GM12801 (cell line): ENCODE data around the gene INPP5A.

Experiments
- TF ChIP-seq, protein P1 (sequence below): IDR thresholded peaks from one replicate; pipeline ENCODE4 v1.5.1; 2011; ENCODE audit warnings: control low read depth; ENCODE audit not compliant: insufficient read length; ENCODE audit errors: extremely low read depth

INPP5A gene

GRCh38 chr10:132671228-132672154, 133.9 kb downstream of the INPP5A start:
- TF ChIP-seq, protein P1, sequence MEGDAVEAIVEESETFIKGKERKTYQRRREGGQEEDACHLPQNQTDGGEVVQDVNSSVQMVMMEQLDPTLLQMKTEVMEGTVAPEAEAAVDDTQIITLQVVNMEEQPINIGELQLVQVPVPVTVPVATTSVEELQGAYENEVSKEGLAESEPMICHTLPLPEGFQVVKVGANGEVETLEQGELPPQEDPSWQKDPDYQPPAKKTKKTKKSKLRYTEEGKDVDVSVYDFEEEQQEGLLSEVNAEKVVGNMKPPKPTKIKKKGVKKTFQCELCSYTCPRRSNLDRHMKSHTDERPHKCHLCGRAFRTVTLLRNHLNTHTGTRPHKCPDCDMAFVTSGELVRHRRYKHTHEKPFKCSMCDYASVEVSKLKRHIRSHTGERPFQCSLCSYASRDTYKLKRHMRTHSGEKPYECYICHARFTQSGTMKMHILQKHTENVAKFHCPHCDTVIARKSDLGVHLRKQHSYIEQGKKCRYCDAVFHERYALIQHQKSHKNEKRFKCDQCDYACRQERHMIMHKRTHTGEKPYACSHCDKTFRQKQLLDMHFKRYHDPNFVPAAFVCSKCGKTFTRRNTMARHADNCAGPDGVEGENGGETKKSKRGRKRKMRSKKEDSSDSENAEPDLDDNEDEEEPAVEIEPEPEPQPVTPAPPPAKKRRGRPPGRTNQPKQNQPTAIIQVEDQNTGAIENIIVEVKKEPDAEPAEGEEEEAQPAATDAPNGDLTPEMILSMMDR = no peak

DNA sequence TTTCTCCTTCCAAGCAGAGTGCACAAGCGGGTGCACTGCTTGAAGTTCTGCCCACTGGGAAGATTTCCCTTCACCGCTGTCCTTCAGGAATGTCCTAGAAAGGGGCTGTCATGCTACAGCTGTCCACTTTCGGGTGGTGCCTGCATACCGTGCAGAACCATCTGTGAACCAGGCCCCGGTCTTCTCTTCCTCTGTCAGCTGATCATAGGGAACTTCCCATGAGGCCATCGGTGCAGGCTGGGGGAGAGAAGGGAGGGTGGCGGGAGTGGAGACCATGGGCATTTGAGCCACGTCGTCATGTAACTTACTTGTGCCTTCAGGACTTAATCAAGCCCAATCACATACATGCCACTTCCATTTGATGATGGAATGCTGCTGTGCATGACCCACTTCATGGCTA, 136.7 kb downstream of the INPP5A start:
- TF ChIP-seq, protein P1 = no peak

DNA sequence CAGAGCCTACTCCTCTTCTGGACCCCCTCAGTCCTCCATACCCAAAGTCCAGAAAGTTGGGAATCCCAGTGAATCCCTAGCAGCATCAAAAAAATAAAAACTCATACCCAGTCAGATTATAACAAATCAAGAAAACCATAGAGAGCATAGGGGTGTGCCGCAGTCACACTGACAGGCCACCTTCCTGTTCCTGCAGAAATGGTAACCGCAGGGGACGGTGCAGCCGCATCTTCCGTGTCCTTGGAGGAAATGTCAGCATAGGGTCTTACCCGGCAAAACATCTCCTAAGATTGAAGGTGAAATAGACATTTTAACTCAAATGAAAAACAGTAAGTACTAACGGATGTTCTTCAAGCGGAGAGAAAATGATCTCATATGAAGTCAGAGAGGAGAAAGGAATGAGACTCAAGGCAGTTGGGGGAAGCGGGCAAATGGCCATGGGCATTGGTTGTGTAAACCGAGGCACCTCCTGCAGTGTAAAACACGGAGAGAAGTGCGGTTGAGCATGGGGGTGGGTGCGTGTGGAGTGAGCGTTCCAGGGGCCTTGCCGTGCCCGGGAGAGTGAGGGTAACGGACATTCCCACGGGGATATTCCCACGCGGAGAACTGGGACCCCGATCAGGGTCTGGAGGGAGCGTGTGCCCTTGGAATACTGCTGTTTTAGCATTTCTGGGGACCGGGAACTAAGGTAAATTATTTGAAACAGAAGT, 137.6 kb downstream of the INPP5A start:
- TF ChIP-seq, protein P1 = no peak

DNA sequence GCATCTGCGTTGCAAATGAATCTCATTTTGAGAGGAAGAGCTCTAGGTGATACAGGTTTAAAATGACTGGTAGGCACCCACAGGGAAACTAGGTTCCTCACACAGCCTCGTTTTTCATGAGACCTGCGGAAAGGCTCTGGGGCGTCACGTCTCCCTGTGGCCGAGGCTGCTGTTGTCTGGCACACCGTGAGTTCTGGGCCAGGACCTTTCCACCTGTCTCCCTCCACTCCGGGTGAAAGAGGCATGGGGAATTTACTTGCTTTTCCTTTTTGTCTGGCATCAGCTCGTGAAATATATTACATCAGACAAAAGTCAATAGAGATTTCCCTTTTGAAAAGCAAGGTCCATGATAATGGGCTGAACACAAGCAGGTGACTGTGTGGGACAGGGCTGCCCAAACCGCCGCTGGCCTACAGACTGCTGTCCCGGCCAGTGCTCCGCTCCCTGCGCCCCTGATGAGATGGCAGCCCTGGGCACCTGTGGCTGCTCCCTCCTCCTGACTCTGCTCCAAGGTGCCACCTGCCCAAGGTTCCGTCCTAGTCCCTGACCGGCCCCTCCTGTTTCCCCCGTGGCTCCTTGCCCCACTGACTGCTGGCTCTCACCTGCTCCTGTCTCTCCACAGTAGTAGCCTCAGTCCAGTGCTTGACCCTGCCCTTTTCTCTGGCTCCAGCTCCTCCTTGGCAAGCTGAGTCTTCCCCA, 138.8 kb downstream of the INPP5A start:
- TF ChIP-seq, protein P1 = no peak

- TF ChIP-seq, protein P1 = no peak
These were observed 139.5 kb downstream of the INPP5A start for GRCh38 chr10:132677096-132677472.

DNA sequence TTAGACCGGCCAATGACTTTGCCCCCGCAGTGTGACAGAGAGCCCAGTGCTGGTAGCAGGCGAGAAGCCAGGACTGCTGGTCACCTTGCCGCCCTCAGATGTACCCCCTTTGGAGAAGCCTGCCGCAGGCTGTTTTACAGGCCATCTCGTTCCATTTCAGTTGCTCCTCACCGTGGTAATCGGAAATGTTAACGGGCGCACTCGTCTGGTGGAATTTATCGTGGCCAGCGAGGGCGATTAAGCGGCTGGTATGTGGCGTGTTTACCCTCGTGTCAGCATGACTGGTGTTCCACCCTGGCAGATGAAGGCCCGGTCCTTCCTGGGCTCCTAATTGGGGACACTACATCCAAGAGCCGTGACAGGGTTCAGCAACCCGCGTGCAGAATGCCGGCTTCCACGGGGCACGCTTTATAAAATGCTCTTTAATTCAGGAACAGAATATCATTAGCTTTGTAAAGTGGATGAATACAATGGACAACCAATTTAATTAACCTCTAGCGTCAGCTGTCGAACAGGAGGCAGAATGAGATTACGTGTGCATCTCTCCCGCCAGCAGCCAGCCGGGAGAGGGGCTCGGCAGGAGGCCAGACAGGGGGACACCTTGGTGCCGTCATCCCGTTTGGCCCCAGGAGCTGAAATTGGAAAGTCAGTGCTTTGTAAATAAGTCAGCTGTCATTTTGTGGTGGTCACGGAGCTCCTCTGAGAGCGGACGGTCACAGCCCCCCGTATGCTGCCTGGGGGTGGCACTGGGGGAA, 140.1 kb downstream of the INPP5A start:
- TF ChIP-seq, protein P1 = no peak
